ENCODE data around the gene STT3A. TPM values are rescaled to one million over a fixed set of nuclear protein-coding genes. Genes with fewer than 3 reads are reported as not detected.

The STT3A gene
- total and polyA plus RNA-seq, 2 of the 13 experiments (the other 11 are each of a cell fraction or from before 2014, with no cell fraction given): 229 to 319 TPM

DNA sequence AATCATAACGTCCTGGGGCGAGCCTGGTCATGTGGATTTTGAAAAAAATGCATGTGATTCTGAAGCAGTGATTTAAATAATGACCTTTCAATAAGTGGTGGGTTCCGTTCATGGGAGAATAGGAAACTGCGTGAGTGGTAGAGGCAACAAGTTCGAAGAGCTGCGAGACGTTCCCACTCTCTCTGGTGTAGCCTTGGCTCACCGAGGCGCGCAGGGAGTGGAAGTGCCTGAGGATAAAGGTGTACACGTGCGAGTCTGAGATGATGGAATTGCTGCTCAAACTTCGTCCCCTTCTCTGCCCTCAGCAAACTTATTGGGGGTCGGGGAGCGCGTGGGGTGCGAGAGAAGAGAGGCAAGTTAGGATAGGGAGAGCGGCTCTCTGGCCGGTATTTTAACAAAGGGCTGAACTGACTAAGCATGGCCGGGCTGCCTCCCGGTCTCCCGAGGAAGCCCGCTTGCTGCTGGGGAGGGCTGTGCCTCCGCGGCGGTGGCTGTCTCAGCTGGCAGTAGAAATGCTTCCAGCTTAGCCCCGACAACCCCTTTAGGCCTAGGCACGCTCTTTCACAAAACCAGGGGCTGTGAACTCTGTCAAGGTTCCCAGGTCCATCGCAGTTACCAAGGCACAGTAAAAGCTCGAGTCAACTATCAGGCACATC is 875 bp upstream of the STT3A start:
- peaks cover 40% of the 10 kb centered on the region for H3K4me1 ChIP-seq (ENCODE audit: insufficient read depth, low read length)
- intact Hi-C loops (cut with micrococcal nuclease; ENCODE audit: unreplicated experiment): loop anchor here (1.0 to 2.0 kb wide), 2 partner anchors 22 to 33 kb away; partner anchors contain the start of genes CHEK1 and EI24
- POLR2A ChIA-PET: interaction anchor here (0.8 to 4.1 kb wide), 13 partner anchors 8 to 677 kb away, joined by 3 to 45 read pairs (median 5); partner anchors contain the start of genes CHEK1, EI24, FOXRED1 and HYLS1
- no peaks in the 10 kb centered on the region for H4K20me1 ChIP-seq (ENCODE audit: insufficient read depth, low read length)
- ATAC-seq (peak; percentile 42), FAIRE-seq (no peak), DNase-seq (ENCODE audit: low spot score) (peak; percentile 10)
- H3K4me3 ChIP-seq (replicated peaks in 1 of 3; ENCODE audit: insufficient read depth in 1 of 3, low read depth in 2 of 3, low read length in 3 of 3): peak overlapping the region; percentile 77 to 96 (median 95)
- peak overlapping the region; percentile 91 for H3K27ac ChIP-seq (ENCODE audit: extremely low read length, insufficient read depth, low read length)
- TSS peak; percentile 97 for BruUV-seq (replicated peaks)
- 5% methylated on average over 18 of the region's 30 CpGs for WGBS (ENCODE audit: low lambda C conversion rate)
- CTCF ChIA-PET (ENCODE audit: low intra/inter-chr PET ratio, low total read pairs): no interaction called here
- in situ Hi-C loops (cut with HindIII; ENCODE audit: extremely low pct_ligation_motif_present, low pct_unique_long_range_greater_than_20kb): no loop called here
- H3K79me2 ChIP-seq (ENCODE audit: insufficient read depth, low read length): peaks cover 47% of the 10 kb centered on the region
- H3K9ac ChIP-seq (ENCODE audit: insufficient read depth, low read depth, low read length): peak overlapping the region; percentile 92
- H3K36me3 ChIP-seq (replicated peaks in 1 of 2; ENCODE audit: control insufficient read depth in 1 of 2, insufficient read depth in 2 of 2, low read length in 2 of 2): peaks cover 0 to 9% of the 10 kb centered on the region in 2 experiments; a peak in 1 of 5 replicates
- H2AFZ ChIP-seq (ENCODE audit: low read length): peak overlapping the region; percentile 42
- H3K27me3 ChIP-seq (ENCODE audit: control insufficient read depth in 1 of 2, insufficient read depth in 2 of 2, low read length in 2 of 2): no peaks in the 10 kb centered on the region; a peak in 1 of 5 replicates
- peak overlapping the region; percentile 77 for H3K4me2 ChIP-seq (ENCODE audit: low read depth, low read length)
- no peaks in the 10 kb centered on the region for H3K9me3 ChIP-seq (ENCODE audit: low read length)
- TF ChIP-seq, protein P1, sequence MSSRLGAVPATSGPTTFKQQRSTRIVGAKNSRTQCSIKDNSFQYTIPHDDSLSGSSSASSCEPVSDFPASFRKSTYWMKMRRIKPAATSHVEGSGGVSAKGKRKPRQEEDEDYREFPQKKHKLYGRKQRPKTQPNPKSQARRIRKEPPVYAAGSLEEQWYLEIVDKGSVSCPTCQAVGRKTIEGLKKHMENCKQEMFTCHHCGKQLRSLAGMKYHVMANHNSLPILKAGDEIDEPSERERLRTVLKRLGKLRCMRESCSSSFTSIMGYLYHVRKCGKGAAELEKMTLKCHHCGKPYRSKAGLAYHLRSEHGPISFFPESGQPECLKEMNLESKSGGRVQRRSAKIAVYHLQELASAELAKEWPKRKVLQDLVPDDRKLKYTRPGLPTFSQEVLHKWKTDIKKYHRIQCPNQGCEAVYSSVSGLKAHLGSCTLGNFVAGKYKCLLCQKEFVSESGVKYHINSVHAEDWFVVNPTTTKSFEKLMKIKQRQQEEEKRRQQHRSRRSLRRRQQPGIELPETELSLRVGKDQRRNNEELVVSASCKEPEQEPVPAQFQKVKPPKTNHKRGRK (CRISPR knock-in tag; IDR thresholded peaks at IDR 0.05): no peak
- peak; percentile 53; the same call in 1 of the 2 replicates for TF ChIP-seq ZNF230 (CRISPR knock-in tag; IDR thresholded peaks at IDR 0.05)
- TF ChIP-seq, protein P2, sequence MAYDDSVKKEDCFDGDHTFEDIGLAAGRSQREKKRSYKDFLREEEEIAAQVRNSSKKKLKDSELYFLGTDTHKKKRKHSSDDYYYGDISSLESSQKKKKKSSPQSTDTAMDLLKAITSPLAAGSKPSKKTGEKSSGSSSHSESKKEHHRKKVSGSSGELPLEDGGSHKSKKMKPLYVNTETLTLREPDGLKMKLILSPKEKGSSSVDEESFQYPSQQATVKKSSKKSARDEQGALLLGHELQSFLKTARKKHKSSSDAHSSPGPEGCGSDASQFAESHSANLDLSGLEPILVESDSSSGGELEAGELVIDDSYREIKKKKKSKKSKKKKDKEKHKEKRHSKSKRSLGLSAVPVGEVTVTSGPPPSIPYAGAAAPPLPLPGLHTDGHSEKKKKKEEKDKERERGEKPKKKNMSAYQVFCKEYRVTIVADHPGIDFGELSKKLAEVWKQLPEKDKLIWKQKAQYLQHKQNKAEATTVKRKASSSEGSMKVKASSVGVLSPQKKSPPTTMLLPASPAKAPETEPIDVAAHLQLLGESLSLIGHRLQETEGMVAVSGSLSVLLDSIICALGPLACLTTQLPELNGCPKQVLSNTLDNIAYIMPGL (CRISPR knock-in tag; IDR thresholded peaks at IDR 0.05; ENCODE audit: borderline replicate concordance in 1 of 2, low read depth in 1 of 2): peak in 1 of 2 experiments; percentile 15; a peak in 1 of 4 replicates
- TF ChIP-seq THAP9 (CRISPR knock-in tag; IDR thresholded peaks at IDR 0.05; ENCODE audit: borderline replicate concordance): 0 out of 2 replicates have a peak, but pooled peaks have one; percentile 13
- no peak for TF ChIP-seq ZNF570 (CRISPR knock-in tag; IDR thresholded peaks at IDR 0.05; ENCODE audit: borderline replicate concordance)
- TF ChIP-seq ZNF616 (CRISPR knock-in tag; IDR thresholded peaks at IDR 0.05; ENCODE audit: low read depth): 0 out of 2 replicates have a peak, but pooled peaks have one; percentile 36
- TF ChIP-seq SMARCC2 (IDR thresholded peaks at IDR 0.05): no peak
- no peak for TF ChIP-seq LCORL (IDR thresholded peaks at IDR 0.05)
- no peak; the same call in 1 of the 2 replicates for TF ChIP-seq LCORL (CRISPR knock-in tag; IDR thresholded peaks at IDR 0.05)
- TF ChIP-seq RFX3 (CRISPR knock-in tag; IDR thresholded peaks at IDR 0.05): no peak
- TF ChIP-seq TSC22D2 (CRISPR knock-in tag; IDR thresholded peaks at IDR 0.05; ENCODE audit: borderline replicate concordance): no peak
- TF ChIP-seq ZFP36L1 (CRISPR knock-in tag; IDR thresholded peaks at IDR 0.05): no peak
- TF ChIP-seq ZNF558 (CRISPR knock-in tag; IDR thresholded peaks at IDR 0.05; ENCODE audit: borderline replicate concordance): peak; percentile 85; the same call in 1 of the 2 replicates
- no peak for TF ChIP-seq NCOA1 (CRISPR knock-in tag; IDR thresholded peaks at IDR 0.05)
- no peak for TF ChIP-seq HIVEP1 (CRISPR knock-in tag; IDR thresholded peaks at IDR 0.05)
- no peak for TF ChIP-seq GATA4 (IDR thresholded peaks at IDR 0.05; ENCODE audit: borderline replicate concordance, low read depth)
